HepG2 (cell line): ENCODE results near the gene ZDHHC8. TPM values are rescaled to one million over a fixed set of nuclear protein-coding genes. Genes with fewer than 3 reads are reported as not detected.

Experiments
- ATAC-seq: fragments of 200-7000 bp; cut with Tn5 transposase; 3 replicates; pipeline ENCODE4 v1.9.1; 2020; ENCODE audit warnings: mild to moderate bottlenecking, moderate library complexity
- BruUV-seq: library from RNA; stranded (reverse); fragments of 400-500 nt; replicated peaks from 2 replicates; lab custom pipeline; 2021; lab: Mats Ljungman, UMichigan
- CTCF ChIA-PET: fragments of 300-600 bp; formaldehyde crosslinking; extraction: SDS; loops from one replicate; lab custom pipeline; 2021; ENCODE audit warnings: low total read pairs, inconsistent platforms, low intra/inter-chr PET ratio; lab: Yijun Ruan, JAX
- POLR2A ChIA-PET: fragments of 350-600 bp; sonication (Branson Sonifier 250); formaldehyde crosslinking; loops from one replicate; lab custom pipeline; 2020; ENCODE audit warnings: antibody characterized with exemption, inconsistent platforms; lab: Yijun Ruan, JAX
- DNase-seq: peaks from one replicate; pipeline ENCODE4 v3.0.0-alpha.2; 2015; ENCODE audit warnings: low spot score
- FAIRE-seq: peaks from 3 replicates; lab custom pipeline; 2011; peaks lifted over from hg19 to GRCh38; lab: Jason Lieb, UNC
- H2AFZ ChIP-seq: one replicate; pipeline ENCODE4 v1.6.1; 2011; ENCODE audit warnings: low read length, inconsistent platforms
- H3K27ac ChIP-seq: fragments of 300-600 bp; 3 replicates; pipeline ENCODE4 v1.8.0; 2011; ENCODE audit warnings: mixed run types, mild to moderate bottlenecking, mixed read lengths, low read length, inconsistent platforms; ENCODE audit not compliant: insufficient read depth; ENCODE audit errors: extremely low read length
- H3K27me3 ChIP-seq, 2 experiments: fragments of 200-600 bp in 1 of 2; 2 replicates in 1 of 2; 3 replicates in 1 of 2; pipeline versions ENCODE4 v1.6.0 to v1.8.0; 2011; ENCODE audit warnings: low read length in 2 of 2, mild to moderate bottlenecking in 2 of 2, moderate library complexity in 2 of 2, inconsistent platforms in 1 of 2; ENCODE audit not compliant: insufficient read depth in 2 of 2, control insufficient read depth in 1 of 2
- H3K36me3 ChIP-seq, 2 experiments: fragments of 200-600 bp in 1 of 2; replicated peaks in 1 of 2; 2 replicates in 1 of 2; 3 replicates in 1 of 2; pipeline versions ENCODE4 v1.5.1 to v1.8.0; 2011; ENCODE audit warnings: low read length in 2 of 2, inconsistent platforms in 1 of 2; ENCODE audit not compliant: insufficient read depth in 2 of 2, control insufficient read depth in 1 of 2
- H3K4me1 ChIP-seq: 2 replicates; pipeline ENCODE4 v1.5.1; 2012; ENCODE audit warnings: low read length, inconsistent platforms; ENCODE audit not compliant: insufficient read depth
- H3K4me2 ChIP-seq: 2 replicates; pipeline ENCODE4 v1.6.0; 2011; ENCODE audit warnings: low read depth, low read length, inconsistent platforms
- H3K4me3 ChIP-seq, 3 experiments: fragments of 200-600 bp in 1 of 3; sonication (generic), shearing (Covaris generic) in 1 of 3; replicated peaks in 1 of 3; 2 replicates each; pipeline ENCODE4 v1.5.1; 2011 to 2016; ENCODE audit warnings: low read length in 3 of 3, inconsistent platforms in 2 of 3, low read depth in 2 of 3, mild to moderate bottlenecking in 2 of 3, control low read depth in 1 of 3, mixed read lengths in 1 of 3; ENCODE audit not compliant: insufficient read depth in 1 of 3
- H3K79me2 ChIP-seq: one replicate; pipeline ENCODE4 v1.6.1; 2011; ENCODE audit warnings: low read length, inconsistent platforms; ENCODE audit not compliant: insufficient read depth
- H3K9ac ChIP-seq: 2 replicates; pipeline ENCODE4 v1.6.0; 2011; ENCODE audit warnings: mild to moderate bottlenecking, low read depth, low read length, inconsistent platforms; ENCODE audit not compliant: insufficient read depth
- H3K9me3 ChIP-seq: 2 replicates; pipeline ENCODE4 v1.5.1; 2012; ENCODE audit warnings: mild to moderate bottlenecking, low read length
- H4K20me1 ChIP-seq: 2 replicates; pipeline ENCODE4 v1.6.0; 2011; ENCODE audit warnings: inconsistent platforms, mild to moderate bottlenecking, low read length, moderate library complexity; ENCODE audit not compliant: insufficient read depth
- ARID3A ChIP-seq: IDR thresholded peaks from 2 replicates; pipeline ENCODE4 v1.6.1; 2012; ENCODE audit warnings: low read depth, low read length, improper control_type of control experiment
- CC2D1A ChIP-seq: sonication (generic); formaldehyde crosslinking; IDR thresholded peaks from 2 replicates; pipeline ENCODE4 v1.8.1; 2023; ENCODE audit warnings: mild to moderate bottlenecking, missing genetic modification reagents
- GLMP ChIP-seq: sonication (generic); formaldehyde crosslinking; IDR thresholded peaks from 2 replicates; pipeline ENCODE4 v1.9.0; 2021; ENCODE audit warnings: missing genetic modification reagents, mild to moderate bottlenecking, borderline replicate concordance
- POLR2A ChIP-seq, 2 experiments: IDR thresholded peaks; 2 replicates each; pipeline ENCODE4 v1.6.1; 2011; ENCODE audit warnings: low read depth in 2 of 2, low read length in 2 of 2, mild to moderate bottlenecking in 1 of 2, moderate library complexity in 1 of 2; ENCODE audit not compliant: insufficient read depth in 1 of 2
- RFXANK ChIP-seq: IDR thresholded peaks from 2 replicates; pipeline ENCODE4 v1.6.1; 2016
- ZNF30 ChIP-seq: sonication (generic); formaldehyde crosslinking; IDR thresholded peaks from 2 replicates; pipeline ENCODE4 v1.5.0; 2020; ENCODE audit warnings: mild to moderate bottlenecking, missing genetic modification reagents
- ZNF432 ChIP-seq: sonication (generic); formaldehyde crosslinking; IDR thresholded peaks from 2 replicates; pipeline ENCODE4 v1.5.0; 2020; ENCODE audit warnings: missing genetic modification reagents, mild to moderate bottlenecking, borderline replicate concordance
- ZNF720 ChIP-seq: sonication (generic); formaldehyde crosslinking; IDR thresholded peaks from 2 replicates; pipeline ENCODE4 v1.4.0; 2020; ENCODE audit warnings: missing genetic modification reagents
- WGBS: methylation state at CpG from one replicate; pipeline ENCODE4 v1.1.6; 2017; ENCODE audit warnings: low lambda C conversion rate; 5-methylcytosine and 5-hydroxymethylcytosine counted together
- in situ Hi-C: cut with HindIII; loops from 2 replicates; pipeline ENCODE4 v1.10.0; 2017; ENCODE audit warnings: low pct_unique_long_range_greater_than_20kb; ENCODE audit not compliant: extremely low pct_ligation_motif_present
- intact Hi-C: fragments of 100-400 bp; cut with micrococcal nuclease; formaldehyde crosslinking; loops from one replicate; pipeline ENCODE4 v1.10.0; 2022; ENCODE audit not compliant: unreplicated experiment
- polyA plus RNA-seq, 8 experiments: library from polyadenylated mRNA; depleted of rRNA in 3 of 8; stranded (reverse) in 7 of 8; unstranded in 1 of 8; fragments of >200 nt; fragmentation: Illumina TruSeq in 4 of 8; extraction: Trizol in 4 of 8; gene quantifications; 2 replicates each; pipeline versions ENCODE4 v1.2.1 to v1.2.3, GENCODE V29; 2011 to 2016; ENCODE audit warnings: low read depth in 4 of 8, missing spikeins in 1 of 8, mixed read lengths in 1 of 8; ENCODE audit not compliant: insufficient read depth in 1 of 8
- total RNA-seq, 5 experiments: library from RNA; depleted of rRNA; stranded (reverse); fragments of >200 nt; fragmentation: Illumina TruSeq; extraction: Trizol; gene quantifications; 2 replicates each; pipeline ENCODE4 v1.2.3, GENCODE V29; 2016; ENCODE audit warnings: low read depth in 1 of 5

ZDHHC8 gene
- total and polyA plus RNA-seq, 2 of the 13 experiments (the other 11 are each of a cell fraction or from before 2014, with no cell fraction given) = 7.5 to 21.3 TPM

GRCh38 chr22:20109411-20110358 lies 21.9 kb upstream of the ZDHHC8 start (continued):
- TF ChIP-seq CC2D1A (CRISPR knock-in tag) = no peak
- no peak for TF ChIP-seq ARID3A

- Histone ChIP-seq H3K9ac (no peak overlapping the region), H2AFZ (no peak overlapping the region), H3K9me3 (no peaks in the 10 kb centered on the region), H3K4me2 (no peak overlapping the region), H3K79me2 (peaks cover 5% of the 10 kb centered on the region), H3K36me3 (peaks cover 36 to 94% of the 10 kb centered on the region in 2 experiments), H3K27me3 (no peaks in the 10 kb centered on the region), H4K20me1 (peaks cover 4% of the 10 kb centered on the region; the same call in 1 of the 2 replicates), H3K4me3 (no peak overlapping the region), H3K27ac (peak overlapping the region; percentile 45), H3K4me1 (peaks cover 15% of the 10 kb centered on the region)
- BruUV-seq = TSS peak; percentile 51
- WGBS = over 99% methylated on average over 8 of the region's 9 CpGs
- no peak for TF ChIP-seq ZNF432 (CRISPR knock-in tag)
- no peak for TF ChIP-seq RFXANK
- no peak for TF ChIP-seq GLMP (CRISPR knock-in tag)
- TF ChIP-seq ZNF720 (CRISPR knock-in tag) = no peak
- no peak for TF ChIP-seq ZNF30 (CRISPR knock-in tag)
- peak in 1 of 2 experiments; percentile 5; a peak in 2 of 4 replicates for TF ChIP-seq POLR2A (IDR thresholded peaks at IDR 0.05; ENCODE audit: insufficient read depth in 1 of 2, low read depth in 2 of 2, low read length in 2 of 2)
- intact Hi-C loops = no loop called here
- POLR2A ChIA-PET = no interaction called here
- CTCF ChIA-PET = no interaction called here
- no peak for FAIRE-seq
- ATAC-seq = no peak
- in situ Hi-C loops = no loop called here
- no peak for DNase-seq
Measured at GRCh38 chr22:20110359-20110985, 21.1 kb upstream of the ZDHHC8 start.
